Thyroid gland (tissue), 4 donors: ENCODE data around the gene NEMP1. TPM values are rescaled to one million over a fixed set of nuclear protein-coding genes. Genes with fewer than 3 reads are reported as not detected.
"Not testable (repeated sequence)": the region's sequence is repeated elsewhere in the genome, so short reads cannot be mapped to it uniquely, and the experiment has no call there.

Experiments
- DNase-seq, 2 donors: peaks; one replicate each; pipeline ENCODE4 v3.0.0-alpha.2; 2019
- H3K27ac ChIP-seq, 3 donors: fragments of 200-600 bp; sonication (generic); 1 replicate in 2 of 3; 2 replicates in 1 of 3; pipeline ENCODE4 v1.5.1; 2016 to 2019; ENCODE audit warnings: mild to moderate bottlenecking in 1 of 3, moderate library complexity in 1 of 3
- H3K27me3 ChIP-seq: fragments of 200-600 bp; sonication (generic); one replicate; pipeline ENCODE4 v1.5.1; 2019
- H3K36me3 ChIP-seq, 2 donors: fragments of 200-600 bp; sonication (generic); one replicate each; pipeline ENCODE4 v1.5.1; 2016 to 2019
- H3K4me1 ChIP-seq, 2 donors: fragments of 200-600 bp; sonication (generic); one replicate each; pipeline ENCODE4 v1.5.1; 2017 to 2019
- H3K4me3 ChIP-seq, 3 donors: fragments of 200-600 bp; sonication (generic); replicated peaks in 1 of 3; 1 replicate in 2 of 3; 2 replicates in 1 of 3; pipeline ENCODE4 v1.5.1; 2016; ENCODE audit warnings: mild to moderate bottlenecking in 1 of 3
- H3K9me3 ChIP-seq: fragments of 200-600 bp; sonication (generic); one replicate; pipeline ENCODE4 v1.5.1; 2017
- POLR2A ChIP-seq, 2 donors: fragments of 450-650 bp; IDR thresholded peaks; one replicate each; pipeline ENCODE4 v1.6.1; 2017; ENCODE audit warnings: antibody characterized with exemption in 2 of 2, mild to moderate bottlenecking in 2 of 2, moderate library complexity in 1 of 2
- WGBS, 2 donors: methylation state at CpG; one replicate each; pipeline ENCODE4 v1.1.5; 2017; 5-methylcytosine and 5-hydroxymethylcytosine counted together
- intact Hi-C: fragments of 100-400 bp; cut with DNase I; formaldehyde crosslinking; loops from one replicate; pipeline ENCODE4 v1.15.1; 2023
- total RNA-seq, 4 donors: library from RNA; depleted of rRNA; stranded (reverse); fragments of >200 nt; gene quantifications; one replicate each; pipeline ENCODE4 v1.2.3, GENCODE V29; 2016
- TF ChIP-seq, protein P1 (sequence below), 6 experiments: fragments of 200-600 bp in 3 of 6; fragments of 450-650 bp in 3 of 6; sonication (generic) in 3 of 6; IDR thresholded peaks; one replicate each; pipeline ENCODE4 v1.5.1; 2016 to 2019; ENCODE audit warnings: antibody characterized with exemption in 6 of 6, mild to moderate bottlenecking in 2 of 6, inconsistent platforms in 1 of 6, moderate library complexity in 1 of 6

The NEMP1 gene
- total RNA-seq, 4 donors from 2014 or later, result 5.6 to 10.9 (median 9.2) TPM

DNA sequence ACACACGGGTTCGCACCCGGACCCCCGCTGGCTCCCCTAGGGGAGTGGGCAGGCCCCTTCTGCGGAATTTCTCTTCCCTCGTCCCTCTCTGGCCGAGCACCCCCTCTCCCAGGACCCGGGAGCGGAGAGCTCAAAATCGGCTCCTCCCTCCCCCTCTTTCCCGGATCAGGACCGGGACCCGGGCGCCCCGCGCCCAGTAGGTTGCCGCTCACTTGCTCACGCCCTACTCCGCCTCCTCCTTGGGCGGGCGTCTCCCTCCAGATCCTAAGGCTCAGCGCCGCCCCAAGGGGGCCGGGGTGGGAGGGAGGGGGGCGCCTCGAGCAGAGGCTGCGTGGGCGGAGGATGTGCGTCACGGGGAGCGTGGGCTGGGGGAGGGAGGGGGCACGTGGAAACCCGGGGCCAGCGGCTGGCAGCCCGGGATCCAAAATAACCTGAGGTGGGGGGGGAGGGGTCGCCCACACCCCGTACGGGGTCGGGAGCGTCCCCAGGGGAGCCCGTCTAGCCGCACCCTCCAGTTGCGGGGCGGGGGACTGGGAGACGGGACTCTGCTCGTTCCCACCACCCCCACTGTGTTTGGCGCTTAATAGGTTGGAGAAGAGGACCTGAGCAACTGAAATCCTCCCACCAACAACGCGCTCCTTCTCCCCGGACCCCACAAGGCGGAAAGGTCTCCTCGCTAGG is 8.6 kb upstream of the NEMP1 start:
- H3K4me1 ChIP-seq, result peaks cover 28 to 32% of the 10 kb centered on the region in 2 donors
- H3K27ac ChIP-seq, result peak overlapping the region; percentile 98 to 100 (median 99)
- H3K9me3 ChIP-seq, result no peaks in the 10 kb centered on the region
- WGBS, 2 donors, result 1% methylated on average over 22 to 29 of the region's 52 CpGs
- peak in 1 of 2 donors; percentile 73 for TF ChIP-seq POLR2A (IDR thresholded peaks at IDR 0.05)
- TF ChIP-seq, protein P1, sequence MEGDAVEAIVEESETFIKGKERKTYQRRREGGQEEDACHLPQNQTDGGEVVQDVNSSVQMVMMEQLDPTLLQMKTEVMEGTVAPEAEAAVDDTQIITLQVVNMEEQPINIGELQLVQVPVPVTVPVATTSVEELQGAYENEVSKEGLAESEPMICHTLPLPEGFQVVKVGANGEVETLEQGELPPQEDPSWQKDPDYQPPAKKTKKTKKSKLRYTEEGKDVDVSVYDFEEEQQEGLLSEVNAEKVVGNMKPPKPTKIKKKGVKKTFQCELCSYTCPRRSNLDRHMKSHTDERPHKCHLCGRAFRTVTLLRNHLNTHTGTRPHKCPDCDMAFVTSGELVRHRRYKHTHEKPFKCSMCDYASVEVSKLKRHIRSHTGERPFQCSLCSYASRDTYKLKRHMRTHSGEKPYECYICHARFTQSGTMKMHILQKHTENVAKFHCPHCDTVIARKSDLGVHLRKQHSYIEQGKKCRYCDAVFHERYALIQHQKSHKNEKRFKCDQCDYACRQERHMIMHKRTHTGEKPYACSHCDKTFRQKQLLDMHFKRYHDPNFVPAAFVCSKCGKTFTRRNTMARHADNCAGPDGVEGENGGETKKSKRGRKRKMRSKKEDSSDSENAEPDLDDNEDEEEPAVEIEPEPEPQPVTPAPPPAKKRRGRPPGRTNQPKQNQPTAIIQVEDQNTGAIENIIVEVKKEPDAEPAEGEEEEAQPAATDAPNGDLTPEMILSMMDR (IDR thresholded peaks at IDR 0.05), result no peak
- intact Hi-C loops, result no loop called here
- DNase-seq, result peak; percentile 94 to 95
- H3K36me3 ChIP-seq, result peaks cover 2 to 10% of the 10 kb centered on the region in 2 donors
- H3K4me3 ChIP-seq, result peak overlapping the region; percentile 22 to 85 (median 80)
- no peaks in the 10 kb centered on the region for H3K27me3 ChIP-seq

DNA sequence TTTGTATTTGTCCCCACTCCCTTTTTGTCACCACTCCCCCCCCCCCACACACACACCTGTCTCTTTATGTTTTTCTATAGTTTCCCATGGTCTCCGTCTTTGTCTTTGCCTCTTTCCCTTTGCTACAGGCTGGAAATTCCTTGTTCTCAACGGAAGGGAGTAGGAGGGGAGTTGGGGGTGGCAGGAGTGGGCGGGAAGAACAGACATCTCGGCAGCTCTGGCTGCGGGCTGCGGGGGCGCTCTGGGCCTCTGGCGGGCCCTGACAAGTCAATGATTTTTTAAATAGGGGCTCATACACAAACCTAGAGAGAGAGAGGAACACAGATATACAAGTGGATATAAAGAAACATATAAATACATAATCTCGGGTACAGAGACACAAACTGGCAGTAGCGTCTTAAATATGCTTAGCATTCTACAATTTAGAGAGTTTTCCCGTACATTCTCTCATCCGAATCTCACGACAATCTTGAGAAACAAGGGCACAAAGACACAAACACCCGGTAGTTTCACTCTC is 8.0 kb upstream of the NEMP1 start:
- no peak for TF ChIP-seq POLR2A (IDR thresholded peaks at IDR 0.05)
- TF ChIP-seq, protein P1 (IDR thresholded peaks at IDR 0.05), result peak in 2 of 6 experiments; percentile 7 to 37
- Histone ChIP-seq H3K36me3 (peaks cover 0 to 5% of the 10 kb centered on the region in 2 donors), H3K27ac (peak overlapping the region; percentile 98 to 100 (median 99)), H3K4me1 (peaks cover 26 to 28% of the 10 kb centered on the region in 2 donors), H3K27me3 (no peaks in the 10 kb centered on the region), H3K4me3 (peak overlapping the region; percentile 22 to 85 (median 80)), H3K9me3 (no peaks in the 10 kb centered on the region)
- peak; percentile 76 to 81 for DNase-seq
- 0 to 1% methylated on average over 14 of the region's 14 CpGs for WGBS, 2 donors
- intact Hi-C loops, result no loop called here

DNA sequence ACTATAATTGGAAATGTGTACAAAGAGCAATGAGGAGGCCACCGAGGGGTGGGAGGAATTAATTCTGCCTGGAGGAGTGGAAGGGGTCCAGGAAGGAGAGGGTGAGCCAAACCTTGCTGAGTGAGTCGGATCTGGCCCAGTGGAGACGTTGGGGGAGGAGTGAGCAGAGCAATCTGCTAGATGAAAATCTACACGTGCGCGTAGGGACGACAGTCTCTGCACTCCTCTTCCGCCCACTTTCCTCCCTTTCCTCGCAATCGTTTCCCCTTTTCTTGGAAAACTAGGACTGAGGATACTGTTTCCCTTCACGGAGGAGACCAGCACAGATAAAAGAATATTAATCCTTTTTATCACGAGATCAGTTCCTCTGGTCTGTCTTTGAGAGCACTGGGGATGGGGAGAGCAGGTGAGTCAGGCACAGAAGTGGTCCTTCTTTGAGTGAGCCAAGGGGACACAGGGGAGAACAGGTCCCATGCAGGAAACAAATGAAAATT is 7.5 kb upstream of the NEMP1 start:
- TF ChIP-seq, protein P1 (IDR thresholded peaks at IDR 0.05), result no peak
- TF ChIP-seq POLR2A (IDR thresholded peaks at IDR 0.05), result no peak
- H3K27me3 ChIP-seq, result no peaks in the 10 kb centered on the region
- peak; percentile 69 to 75 for DNase-seq
- intact Hi-C loops, result no loop called here
- H3K9me3 ChIP-seq, result no peaks in the 10 kb centered on the region
- peaks cover 0 to under 1% of the 10 kb centered on the region in 2 donors for H3K36me3 ChIP-seq
- H3K4me3 ChIP-seq, result peak overlapping the region in 1 of 3 donors; percentile 80
- peak overlapping the region; percentile 98 to 100 (median 99) for H3K27ac ChIP-seq
- H3K4me1 ChIP-seq, result peaks cover 21 to 23% of the 10 kb centered on the region in 2 donors
- WGBS, 2 donors, result 12 to 13% methylated on average over 12 of the region's 12 CpGs

DNA sequence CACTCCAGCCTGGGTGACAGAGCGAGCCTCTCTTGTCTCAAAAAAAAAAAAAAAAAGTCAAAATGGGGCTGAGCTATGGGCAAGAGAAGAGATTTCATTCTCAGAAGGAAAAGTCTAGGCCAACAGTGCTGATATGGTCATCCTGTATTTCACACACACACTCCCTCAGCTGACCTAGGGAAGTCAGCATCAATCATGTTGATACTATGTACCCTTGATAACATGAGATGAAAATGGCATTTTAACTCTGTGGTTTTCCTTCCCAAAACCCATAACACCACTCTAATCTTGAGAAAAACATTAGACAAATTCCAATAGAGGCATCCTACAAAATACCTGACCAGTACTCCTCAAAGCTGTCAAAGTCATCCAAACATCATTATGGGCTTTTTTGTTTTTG is 2.3 kb upstream of the NEMP1 start:
- no peak for TF ChIP-seq POLR2A (IDR thresholded peaks at IDR 0.05)
- TF ChIP-seq, protein P1 (IDR thresholded peaks at IDR 0.05), result no peak
- 97% methylated on average over 1 of the region's 1 CpG for WGBS, 2 donors
- Histone ChIP-seq H3K9me3 (no peaks in the 10 kb centered on the region), H3K36me3 (no peaks in the 10 kb centered on the region), H3K4me3 (no peak overlapping the region), H3K27me3 (no peaks in the 10 kb centered on the region), H3K27ac (no peak overlapping the region), H3K4me1 (peaks cover 11 to 15% of the 10 kb centered on the region in 2 donors)
- intact Hi-C loops, result no loop called here
- DNase-seq, result no peak

DNA sequence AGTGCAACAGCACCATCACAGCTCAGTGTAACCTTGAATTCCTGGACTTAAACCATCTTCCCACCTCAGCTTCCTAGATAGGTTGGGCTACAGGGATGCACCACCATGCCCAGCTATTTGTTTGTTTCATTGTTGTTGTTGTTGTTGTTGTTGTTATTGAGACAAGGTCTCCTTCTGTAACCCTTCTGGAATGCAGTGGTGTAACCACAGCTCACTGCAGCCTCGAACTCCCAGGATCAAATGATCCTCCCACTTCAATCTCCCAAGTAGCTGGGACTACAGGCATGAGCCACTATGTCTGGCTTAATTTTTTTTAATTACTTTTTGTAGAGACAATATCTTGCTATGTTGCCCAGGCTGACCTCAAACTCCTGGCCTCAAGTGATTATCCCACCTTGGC is 1.2 kb upstream of the NEMP1 start:
- Histone ChIP-seq H3K27me3 (no peaks in the 10 kb centered on the region), H3K9me3 (no peaks in the 10 kb centered on the region), H3K27ac (peak overlapping the region in 1 of 3 donors; percentile 87), H3K4me1 (peaks cover 10 to 11% of the 10 kb centered on the region in 2 donors), H3K4me3 (no peak overlapping the region), H3K36me3 (no peaks in the 10 kb centered on the region)
- 68 to 77% methylated on average over 1 of the region's 1 CpG for WGBS, 2 donors
- intact Hi-C loops, result loop anchor here (5.0 kb wide), 1 partner anchor 102 kb away; no protein-coding TSS in a partner anchor
- DNase-seq, result no peak
- TF ChIP-seq, protein P1 (IDR thresholded peaks at IDR 0.05), result no peak
- no peak for TF ChIP-seq POLR2A (IDR thresholded peaks at IDR 0.05)

DNA sequence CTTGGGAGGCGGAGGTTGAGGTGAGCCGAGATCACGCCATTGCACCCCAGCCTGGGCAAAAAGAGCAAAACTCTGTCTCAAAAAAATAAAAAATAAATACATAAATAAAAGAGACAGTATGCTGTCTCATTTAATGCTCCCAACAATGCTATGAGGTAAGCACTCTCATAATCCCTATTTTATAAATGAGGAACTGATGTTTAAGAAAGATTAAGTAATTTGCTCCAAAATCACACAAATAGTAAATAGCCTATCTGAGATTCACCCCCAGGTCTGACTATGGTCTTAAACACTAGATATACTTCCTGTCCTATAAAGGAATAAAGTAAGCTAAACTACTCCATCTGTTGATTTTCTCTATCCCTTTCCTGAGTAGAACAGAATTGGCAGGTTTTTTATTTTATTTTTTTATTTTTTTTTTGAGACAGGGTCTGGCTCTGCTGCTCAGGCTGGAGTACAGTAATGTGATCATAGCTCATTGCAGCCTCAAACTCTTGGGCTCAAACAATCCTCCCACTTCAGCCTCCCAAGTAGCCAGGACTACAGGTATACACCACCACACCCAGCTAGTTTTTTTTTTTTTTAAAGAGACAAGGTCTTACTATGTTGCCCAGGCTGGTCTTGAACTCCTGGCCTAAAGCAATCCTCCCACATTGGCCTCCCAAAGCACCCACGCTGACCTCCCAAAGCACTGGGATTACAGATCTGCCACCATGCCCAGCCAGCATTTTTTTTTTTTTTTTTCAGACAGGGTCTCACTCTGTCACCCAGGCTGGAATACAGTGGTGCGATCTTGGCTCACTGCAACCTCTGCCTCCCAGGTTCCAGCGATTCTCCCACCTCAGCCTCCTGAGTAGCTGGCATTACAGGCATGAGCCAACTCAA is 4.8 kb downstream of the NEMP1 start:
- H3K9me3 ChIP-seq, H3K27ac ChIP-seq, H3K27me3 ChIP-seq, H3K4me3 ChIP-seq, intact Hi-C loops, H3K36me3 ChIP-seq, DNase-seq: not testable (repeated sequence)
- 98 to 99% methylated on average over 6 of the region's 6 CpGs for WGBS, 2 donors
- peaks cover 10 to 11% of the 10 kb centered on the region in 2 donors for H3K4me1 ChIP-seq
